ENCODE data around the gene SLC6A8.

The SLC6A8 gene

GRCh38 chrX:153648358-153649177, 39.2 kb upstream of the SLC6A8 start:
- no peak for DNase-seq

GRCh38 chrX:153649178-153649914, 38.4 kb upstream of the SLC6A8 start:
- DNase-seq = peak; percentile 43

GRCh38 chrX:153649915-153650782, 37.6 kb upstream of the SLC6A8 start:
- DNase-seq = no peak

- DNase-seq = no peak
Measured at GRCh38 chrX:153650959-153651358, 36.8 kb upstream of the SLC6A8 start.

- no peak for DNase-seq
Measured at GRCh38 chrX:153651540-153652079, 36.1 kb upstream of the SLC6A8 start.

GRCh38 chrX:153653556-153653955, 34.2 kb upstream of the SLC6A8 start:
- DNase-seq = no peak

- DNase-seq = no peak
Measured at GRCh38 chrX:153657161-153657560, 30.6 kb upstream of the SLC6A8 start.

GRCh38 chrX:153659268-153659667, 28.5 kb upstream of the SLC6A8 start:
- DNase-seq = no peak

- peak; percentile 62 for DNase-seq
Measured at GRCh38 chrX:153662266-153662665, 25.5 kb upstream of the SLC6A8 start.

- DNase-seq = no peak
Measured at GRCh38 chrX:153665726-153666306, 21.9 kb upstream of the SLC6A8 start.

- DNase-seq = no peak
Measured at GRCh38 chrX:153667281-153667955, 20.3 kb upstream of the SLC6A8 start.

- peak; percentile 76 for DNase-seq
Measured at GRCh38 chrX:153667956-153668396, 19.8 kb upstream of the SLC6A8 start.

GRCh38 chrX:153668423-153669173, 19.1 kb upstream of the SLC6A8 start:
- no peak for DNase-seq

- DNase-seq = peak; percentile 30
Measured at GRCh38 chrX:153669174-153669890, 18.4 kb upstream of the SLC6A8 start.

- DNase-seq = no peak
Measured at GRCh38 chrX:153669901-153670731, 17.6 kb upstream of the SLC6A8 start.

- DNase-seq = no peak
Measured at GRCh38 chrX:153670748-153671588, 16.8 kb upstream of the SLC6A8 start.

GRCh38 chrX:153671589-153672530, 15.9 kb upstream of the SLC6A8 start:
- no peak for DNase-seq

Measured in CD4-positive, alpha-beta T cell treated with Interleukin-17A for 1 hour (primary cell).